HepG2 (cell line): ENCODE data around the gene SOST. TPM values are rescaled to one million over a fixed set of nuclear protein-coding genes. Genes with fewer than 3 reads are reported as not detected.
A peak's percentile ranks its signal among the peaks of the same experiment; 100 is the strongest.

Experiments
- AHR ChIP-seq: IDR thresholded peaks from 2 replicates; pipeline ENCODE4 v1.6.1; 2018; ENCODE audit warnings: missing genetic modification reagents, missing compliant biosample characterization
- BRD4 ChIP-seq: sonication (generic); formaldehyde crosslinking; IDR thresholded peaks from 2 replicates; pipeline ENCODE4 v1.4.0; 2020; ENCODE audit warnings: missing genetic modification reagents
- CBX5 ChIP-seq: sonication (generic); formaldehyde crosslinking; IDR thresholded peaks from 2 replicates; pipeline ENCODE4 v1.4.0; 2020; ENCODE audit warnings: missing genetic modification reagents, borderline replicate concordance
- CHD4 ChIP-seq: fragments of 200-600 bp; sonication (generic); IDR thresholded peaks from 2 replicates; pipeline ENCODE4 v1.7.0; 2017; ENCODE audit warnings: mild to moderate bottlenecking, low read length, borderline replicate concordance
- HNF4A ChIP-seq: sonication (generic); formaldehyde crosslinking; IDR thresholded peaks from 2 replicates; pipeline ENCODE4 v1.4.0; 2020; ENCODE audit warnings: missing genetic modification reagents
- MIER3 ChIP-seq: IDR thresholded peaks from 2 replicates; pipeline ENCODE4 v1.6.1; 2016; ENCODE audit warnings: missing compliant biosample characterization, borderline replicate concordance
- PITX1 ChIP-seq: sonication (generic); formaldehyde crosslinking; IDR thresholded peaks from 2 replicates; pipeline ENCODE4 v1.5.1; 2020; ENCODE audit warnings: mild to moderate bottlenecking, missing genetic modification reagents
- RBM39 ChIP-seq: fragments of 200-400 bp; formaldehyde crosslinking; IDR thresholded peaks from one replicate; pipeline ENCODE4 v1.6.1; 2018; ENCODE audit warnings: antibody characterized with exemption, mild to moderate bottlenecking, low read depth, low read length; ENCODE audit not compliant: poor library complexity, severe bottlenecking
- SP2 ChIP-seq: sonication (generic); formaldehyde crosslinking; IDR thresholded peaks from 2 replicates; pipeline ENCODE4 v1.5.1; 2020; ENCODE audit warnings: mild to moderate bottlenecking, missing genetic modification reagents
- TAF1 ChIP-seq: sonication (generic); formaldehyde crosslinking; IDR thresholded peaks from 2 replicates; pipeline ENCODE4 v1.4.0; 2020; ENCODE audit warnings: missing genetic modification reagents
- ZNF101 ChIP-seq: sonication (generic); formaldehyde crosslinking; IDR thresholded peaks from 2 replicates; pipeline ENCODE4 v1.4.0; 2020; ENCODE audit warnings: mild to moderate bottlenecking, low read depth, missing genetic modification reagents, borderline replicate concordance
- ZNF17 ChIP-seq: sonication (generic); formaldehyde crosslinking; IDR thresholded peaks from 2 replicates; pipeline ENCODE4 v1.5.0; 2020; ENCODE audit warnings: mild to moderate bottlenecking, missing genetic modification reagents
- ZNF232 ChIP-seq: sonication (generic); formaldehyde crosslinking; IDR thresholded peaks from 2 replicates; pipeline ENCODE4 v1.4.0; 2020; ENCODE audit warnings: missing genetic modification reagents, borderline replicate concordance
- ZNF3 ChIP-seq: IDR thresholded peaks from 2 replicates; pipeline ENCODE4 v1.7.0; 2017; ENCODE audit warnings: inconsistent platforms
- ZNF564 ChIP-seq: sonication (generic); formaldehyde crosslinking; IDR thresholded peaks from 2 replicates; pipeline ENCODE4 v1.8.1; 2023; ENCODE audit warnings: mild to moderate bottlenecking, missing genetic modification reagents
- ZNF577 ChIP-seq: sonication (generic); formaldehyde crosslinking; IDR thresholded peaks from 2 replicates; pipeline ENCODE4 v1.4.0; 2020; ENCODE audit warnings: mild to moderate bottlenecking, low read depth, missing genetic modification reagents, borderline replicate concordance
- ZSCAN25 ChIP-seq: sonication (generic); formaldehyde crosslinking; IDR thresholded peaks from 2 replicates; pipeline ENCODE4 v1.8.0; 2022; ENCODE audit warnings: mild to moderate bottlenecking, missing genetic modification reagents
- polyA plus RNA-seq, 8 experiments: library from polyadenylated mRNA; depleted of rRNA in 3 of 8; stranded (reverse) in 7 of 8; unstranded in 1 of 8; fragments of >200 nt; fragmentation: Illumina TruSeq in 4 of 8; extraction: Trizol in 4 of 8; gene quantifications; 2 replicates each; pipeline versions ENCODE4 v1.2.1 to v1.2.3, GENCODE V29; 2011 to 2016; ENCODE audit warnings: low read depth in 4 of 8, missing spikeins in 1 of 8, mixed read lengths in 1 of 8; ENCODE audit not compliant: insufficient read depth in 1 of 8
- total RNA-seq, 5 experiments: library from RNA; depleted of rRNA; stranded (reverse); fragments of >200 nt; fragmentation: Illumina TruSeq; extraction: Trizol; gene quantifications; 2 replicates each; pipeline ENCODE4 v1.2.3, GENCODE V29; 2016; ENCODE audit warnings: low read depth in 1 of 5
- TF ChIP-seq, protein P1 (sequence below): sonication (generic); formaldehyde crosslinking; IDR thresholded peaks from 2 replicates; pipeline ENCODE4 v1.4.0; 2020; ENCODE audit warnings: missing genetic modification reagents, borderline replicate concordance
- TF ChIP-seq, protein P2 (sequence below): sonication (generic); formaldehyde crosslinking; conservative IDR thresholded peaks from 2 replicates; pipeline ENCODE4 v1.4.0; 2020; ENCODE audit warnings: missing genetic modification reagents
- TF ChIP-seq, protein P3 (sequence below): sonication (generic); formaldehyde crosslinking; IDR thresholded peaks from 2 replicates; pipeline ENCODE4 v1.8.0; 2022; ENCODE audit warnings: low read depth, missing genetic modification reagents
- TF ChIP-seq, protein P4 (sequence below): IDR thresholded peaks from 2 replicates; pipeline ENCODE4 v1.6.1; 2018; ENCODE audit warnings: missing genetic modification reagents, mild to moderate bottlenecking, missing compliant biosample characterization
- TF ChIP-seq, protein P5 (sequence below): IDR thresholded peaks from 2 replicates; pipeline ENCODE4 v1.6.1; 2012; ENCODE audit warnings: inconsistent platforms
- TF ChIP-seq, protein P6 (sequence below): sonication (generic); formaldehyde crosslinking; conservative IDR thresholded peaks from 2 replicates; pipeline ENCODE4 v1.8.0; 2022; ENCODE audit warnings: mild to moderate bottlenecking, moderate library complexity, missing genetic modification reagents

The SOST gene
- total and polyA plus RNA-seq, 2 of the 13 experiments (the other 11 are each of a cell fraction or from before 2014, with no cell fraction given), result not detected

- peak; percentile 51; the same call in 1 of the 2 replicates for TF ChIP-seq ZSCAN25 (CRISPR knock-in tag)
- peak; percentile 58; the same call in 1 of the 2 replicates for TF ChIP-seq ZNF232 (CRISPR knock-in tag)
- TF ChIP-seq, protein P1, sequence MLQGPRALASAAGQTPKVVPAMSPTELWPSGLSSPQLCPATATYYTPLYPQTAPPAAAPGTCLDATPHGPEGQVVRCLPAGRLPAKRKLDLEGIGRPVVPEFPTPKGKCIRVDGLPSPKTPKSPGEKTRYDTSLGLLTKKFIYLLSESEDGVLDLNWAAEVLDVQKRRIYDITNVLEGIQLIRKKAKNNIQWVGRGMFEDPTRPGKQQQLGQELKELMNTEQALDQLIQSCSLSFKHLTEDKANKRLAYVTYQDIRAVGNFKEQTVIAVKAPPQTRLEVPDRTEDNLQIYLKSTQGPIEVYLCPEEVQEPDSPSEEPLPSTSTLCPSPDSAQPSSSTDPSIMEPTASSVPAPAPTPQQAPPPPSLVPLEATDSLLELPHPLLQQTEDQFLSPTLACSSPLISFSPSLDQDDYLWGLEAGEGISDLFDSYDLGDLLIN, result peak; percentile 79
- peak; percentile 22; the same call in 1 of the 2 replicates for TF ChIP-seq HNF4A (CRISPR knock-in tag)
- TF ChIP-seq MIER3 (CRISPR knock-in tag), result no peak
- TF ChIP-seq ZNF17 (CRISPR knock-in tag), result no peak
- TF ChIP-seq, protein P2, sequence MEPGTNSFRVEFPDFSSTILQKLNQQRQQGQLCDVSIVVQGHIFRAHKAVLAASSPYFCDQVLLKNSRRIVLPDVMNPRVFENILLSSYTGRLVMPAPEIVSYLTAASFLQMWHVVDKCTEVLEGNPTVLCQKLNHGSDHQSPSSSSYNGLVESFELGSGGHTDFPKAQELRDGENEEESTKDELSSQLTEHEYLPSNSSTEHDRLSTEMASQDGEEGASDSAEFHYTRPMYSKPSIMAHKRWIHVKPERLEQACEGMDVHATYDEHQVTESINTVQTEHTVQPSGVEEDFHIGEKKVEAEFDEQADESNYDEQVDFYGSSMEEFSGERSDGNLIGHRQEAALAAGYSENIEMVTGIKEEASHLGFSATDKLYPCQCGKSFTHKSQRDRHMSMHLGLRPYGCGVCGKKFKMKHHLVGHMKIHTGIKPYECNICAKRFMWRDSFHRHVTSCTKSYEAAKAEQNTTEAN (CRISPR knock-in tag), result 0 out of 2 replicates have a peak, but pooled peaks have one; percentile 51
- peak; percentile 63 for TF ChIP-seq SP2
- TF ChIP-seq, protein P3, sequence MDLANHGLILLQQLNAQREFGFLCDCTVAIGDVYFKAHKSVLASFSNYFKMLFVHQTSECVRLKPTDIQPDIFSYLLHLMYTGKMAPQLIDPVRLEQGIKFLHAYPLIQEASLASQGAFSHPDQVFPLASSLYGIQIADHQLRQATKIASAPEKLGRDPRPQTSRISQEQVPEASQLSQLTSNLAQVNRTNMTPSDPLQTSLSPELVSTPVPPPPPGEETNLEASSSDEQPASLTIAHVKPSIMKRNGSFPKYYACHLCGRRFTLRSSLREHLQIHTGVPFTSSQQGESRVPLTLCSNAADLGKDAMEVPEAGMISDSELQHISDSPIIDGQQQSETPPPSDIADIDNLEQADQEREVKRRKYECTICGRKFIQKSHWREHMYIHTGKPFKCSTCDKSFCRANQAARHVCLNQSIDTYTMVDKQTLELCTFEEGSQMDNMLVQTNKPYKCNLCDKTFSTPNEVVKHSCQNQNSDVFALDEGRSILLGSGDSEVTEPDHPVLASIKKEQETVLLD (CRISPR knock-in tag), result peak; percentile 27
- no peak for TF ChIP-seq ZNF3
- TF ChIP-seq, protein P4, sequence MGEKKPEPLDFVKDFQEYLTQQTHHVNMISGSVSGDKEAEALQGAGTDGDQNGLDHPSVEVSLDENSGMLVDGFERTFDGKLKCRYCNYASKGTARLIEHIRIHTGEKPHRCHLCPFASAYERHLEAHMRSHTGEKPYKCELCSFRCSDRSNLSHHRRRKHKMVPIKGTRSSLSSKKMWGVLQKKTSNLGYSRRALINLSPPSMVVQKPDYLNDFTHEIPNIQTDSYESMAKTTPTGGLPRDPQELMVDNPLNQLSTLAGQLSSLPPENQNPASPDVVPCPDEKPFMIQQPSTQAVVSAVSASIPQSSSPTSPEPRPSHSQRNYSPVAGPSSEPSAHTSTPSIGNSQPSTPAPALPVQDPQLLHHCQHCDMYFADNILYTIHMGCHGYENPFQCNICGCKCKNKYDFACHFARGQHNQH (CRISPR knock-in tag), result no peak; the same call in 1 of the 2 replicates
- TF ChIP-seq ZNF101 (CRISPR knock-in tag), result no peak
- TF ChIP-seq AHR (CRISPR knock-in tag), result no peak; the same call in 1 of the 2 replicates
- peak; percentile 86 for TF ChIP-seq BRD4 (CRISPR knock-in tag)
- TF ChIP-seq TAF1 (CRISPR knock-in tag), result peak; percentile 91
- no peak for TF ChIP-seq PITX1 (CRISPR knock-in tag)
- TF ChIP-seq, protein P5, sequence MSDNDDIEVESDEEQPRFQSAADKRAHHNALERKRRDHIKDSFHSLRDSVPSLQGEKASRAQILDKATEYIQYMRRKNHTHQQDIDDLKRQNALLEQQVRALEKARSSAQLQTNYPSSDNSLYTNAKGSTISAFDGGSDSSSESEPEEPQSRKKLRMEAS, result peak; percentile 6; the same call in 1 of the 2 replicates
- TF ChIP-seq CHD4, result no peak
- no peak for TF ChIP-seq ZNF577
- TF ChIP-seq, protein P6, sequence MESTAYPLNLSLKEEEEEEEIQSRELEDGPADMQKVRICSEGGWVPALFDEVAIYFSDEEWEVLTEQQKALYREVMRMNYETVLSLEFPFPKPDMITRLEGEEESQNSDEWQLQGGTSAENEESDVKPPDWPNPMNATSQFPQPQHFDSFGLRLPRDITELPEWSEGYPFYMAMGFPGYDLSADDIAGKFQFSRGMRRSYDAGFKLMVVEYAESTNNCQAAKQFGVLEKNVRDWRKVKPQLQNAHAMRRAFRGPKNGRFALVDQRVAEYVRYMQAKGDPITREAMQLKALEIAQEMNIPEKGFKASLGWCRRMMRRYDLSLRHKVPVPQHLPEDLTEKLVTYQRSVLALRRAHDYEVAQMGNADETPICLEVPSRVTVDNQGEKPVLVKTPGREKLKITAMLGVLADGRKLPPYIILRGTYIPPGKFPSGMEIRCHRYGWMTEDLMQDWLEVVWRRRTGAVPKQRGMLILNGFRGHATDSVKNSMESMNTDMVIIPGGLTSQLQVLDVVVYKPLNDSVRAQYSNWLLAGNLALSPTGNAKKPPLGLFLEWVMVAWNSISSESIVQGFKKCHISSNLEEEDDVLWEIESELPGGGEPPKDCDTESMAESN (CRISPR knock-in tag), result peak; percentile 88
- TF ChIP-seq RBM39, result peak; percentile 89
- TF ChIP-seq ZNF564 (CRISPR knock-in tag), result no peak; the same call in 1 of the 2 replicates
- no peak; the same call in none of the 2 replicates for TF ChIP-seq CBX5 (CRISPR knock-in tag)
Measured at GRCh38 chr17:43778337-43779144, 19.9 kb upstream of the SOST start, which contains the start of gene DUSP3 (continued).
